Measurements from ENCODE around the gene STARD6. TPM values are rescaled to one million over a fixed set of nuclear protein-coding genes. Genes with fewer than 3 reads are reported as not detected.

STARD6 gene
- total RNA-seq, 2 donors from 2014 or later = not detected

DNA sequence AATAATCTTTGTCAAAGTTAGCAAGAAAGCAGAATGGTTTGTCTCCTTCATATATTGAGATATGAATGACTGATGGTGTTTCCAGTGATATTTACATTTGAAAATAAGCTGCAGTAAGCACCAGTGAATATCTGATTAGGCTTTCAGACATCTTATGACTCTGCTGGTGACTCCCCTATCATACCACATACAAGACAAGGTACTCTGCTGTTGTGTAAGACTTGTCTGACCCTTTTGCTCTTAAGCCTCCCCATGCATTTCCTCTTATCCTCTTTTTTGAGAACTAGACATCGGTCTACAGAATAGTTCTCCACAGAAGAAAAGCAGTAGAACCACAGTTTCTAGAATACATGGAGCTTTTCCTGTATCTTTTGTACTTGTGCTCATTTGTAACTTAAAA, 79.0 kb downstream of the STARD6 start:
- intact Hi-C loops (cut with DNase I) = no loop called here
- Histone ChIP-seq H3K4me3 (no peak overlapping the region), H3K9ac (ENCODE audit: low read depth in 2 of 2, low read length in 2 of 2) (no peak overlapping the region), H3K9me3 (no peaks in the 10 kb centered on the region), H3K27ac (no peak overlapping the region), H3K4me1 (no peaks in the 10 kb centered on the region), H3K36me3 (no peaks in the 10 kb centered on the region), H3K27me3 (no peaks in the 10 kb centered on the region)
- TF ChIP-seq, protein P1, sequence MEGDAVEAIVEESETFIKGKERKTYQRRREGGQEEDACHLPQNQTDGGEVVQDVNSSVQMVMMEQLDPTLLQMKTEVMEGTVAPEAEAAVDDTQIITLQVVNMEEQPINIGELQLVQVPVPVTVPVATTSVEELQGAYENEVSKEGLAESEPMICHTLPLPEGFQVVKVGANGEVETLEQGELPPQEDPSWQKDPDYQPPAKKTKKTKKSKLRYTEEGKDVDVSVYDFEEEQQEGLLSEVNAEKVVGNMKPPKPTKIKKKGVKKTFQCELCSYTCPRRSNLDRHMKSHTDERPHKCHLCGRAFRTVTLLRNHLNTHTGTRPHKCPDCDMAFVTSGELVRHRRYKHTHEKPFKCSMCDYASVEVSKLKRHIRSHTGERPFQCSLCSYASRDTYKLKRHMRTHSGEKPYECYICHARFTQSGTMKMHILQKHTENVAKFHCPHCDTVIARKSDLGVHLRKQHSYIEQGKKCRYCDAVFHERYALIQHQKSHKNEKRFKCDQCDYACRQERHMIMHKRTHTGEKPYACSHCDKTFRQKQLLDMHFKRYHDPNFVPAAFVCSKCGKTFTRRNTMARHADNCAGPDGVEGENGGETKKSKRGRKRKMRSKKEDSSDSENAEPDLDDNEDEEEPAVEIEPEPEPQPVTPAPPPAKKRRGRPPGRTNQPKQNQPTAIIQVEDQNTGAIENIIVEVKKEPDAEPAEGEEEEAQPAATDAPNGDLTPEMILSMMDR (IDR thresholded peaks at IDR 0.05) = no peak
- DNase-seq = no peak

- Histone ChIP-seq H3K4me3 (no peak overlapping the region), H3K9me3 (no peaks in the 10 kb centered on the region), H3K27ac (no peak overlapping the region), H3K36me3 (no peaks in the 10 kb centered on the region), H3K4me1 (no peaks in the 10 kb centered on the region), H3K27me3 (no peaks in the 10 kb centered on the region), H3K9ac (ENCODE audit: low read depth in 2 of 2, low read length in 2 of 2) (no peak overlapping the region)
- TF ChIP-seq, protein P1 (IDR thresholded peaks at IDR 0.05) = no peak
- intact Hi-C loops (cut with DNase I) = no loop called here
- DNase-seq = no peak
These were observed 79.8 kb downstream of the STARD6 start for GRCh38 chr18:54277899-54278298.

Other genes with a start within 250 kb of the STARD6 start
- 100 to 1,000 TPM; 110 to 138 TPM for gene MBD2, start 133.2 kb downstream of the STARD6 start, total RNA-seq
- 10 to 100 TPM; 10.9 to 14.1 TPM for gene POLI, start 88.3 kb downstream of the STARD6 start, total RNA-seq
- 1 to 10 TPM; 2.9 to 6.1 TPM for gene C18orf54, start within 50 bp of the STARD6 start, total RNA-seq
- not detected for gene DYNAP, start 233.4 kb upstream of the STARD6 start, total RNA-seq